WTC11 (cell line): ENCODE measurements around the gene SERPINA4. TPM values are rescaled to one million over a fixed set of nuclear protein-coding genes. Genes with fewer than 3 reads are reported as not detected.

Experiments used
- ATAC-seq: fragments of 200-7000 bp; cut with Tn5 transposase; 2 replicates; pipeline ENCODE4 v1.10.0; 2021; ENCODE audit warnings: mild to moderate bottlenecking, moderate library complexity
- CTCF ChIA-PET: fragments of 300-600 bp; sonication (Branson Sonifier 250); formaldehyde crosslinking; loops from one replicate; lab custom pipeline; 2021; ENCODE audit warnings: antibody characterized with exemption; lab: Charles Lee
- POLR2A ChIA-PET: fragments of 350-600 bp; sonication (Branson Sonifier 250); formaldehyde crosslinking; loops from one replicate; lab custom pipeline; 2021; ENCODE audit warnings: antibody characterized with exemption; lab: Charles Lee
- DNase-seq: peaks from one replicate; pipeline ENCODE4 v3.0.0; 2021; ENCODE audit warnings: low spot score
- H3K27ac Mint-ChIP-seq: 2 replicates; pipeline ENCODE4 v1.8.0; 2021; ENCODE audit warnings: mixed read lengths
- H3K27me3 Mint-ChIP-seq: 2 replicates; pipeline ENCODE4 v1.8.0; 2021; ENCODE audit warnings: low read depth, mild to moderate bottlenecking, moderate library complexity, mixed read lengths
- H3K36me3 Mint-ChIP-seq: 2 replicates; pipeline ENCODE4 v1.8.0; 2021; ENCODE audit warnings: mixed read lengths
- H3K4me1 Mint-ChIP-seq: 2 replicates; pipeline ENCODE4 v1.8.0; 2022; ENCODE audit warnings: mixed read lengths
- H3K4me3 Mint-ChIP-seq: 2 replicates; pipeline ENCODE4 v1.8.0; 2021; ENCODE audit warnings: mild to moderate bottlenecking, moderate library complexity, mixed read lengths
- H3K9me3 Mint-ChIP-seq: 2 replicates; pipeline ENCODE4 v1.8.0; 2021; ENCODE audit warnings: mixed read lengths
- AR ChIP-seq: fragments of 250-450 bp; sonication (Bioruptor Pico); IDR thresholded peaks from 2 replicates; pipeline ENCODE4 v1.9.0; 2021; ENCODE audit warnings: mild to moderate bottlenecking
- ARID4B ChIP-seq: sonication (generic); formaldehyde crosslinking; IDR thresholded peaks from 2 replicates; pipeline ENCODE4 v1.8.0; 2023; ENCODE audit warnings: missing genetic modification reagents, mild to moderate bottlenecking, borderline replicate concordance
- ATF2 ChIP-seq: sonication (generic); formaldehyde crosslinking; IDR thresholded peaks from 2 replicates; pipeline ENCODE4 v1.8.1; 2022; ENCODE audit warnings: low read depth, missing genetic modification reagents, borderline replicate concordance
- ERG ChIP-seq: fragments of 250-450 bp; sonication (Bioruptor Pico); IDR thresholded peaks from 2 replicates; pipeline ENCODE4 v1.8.0; 2021; ENCODE audit warnings: mild to moderate bottlenecking
- FOXK1 ChIP-seq: sonication (generic); formaldehyde crosslinking; IDR thresholded peaks from 2 replicates; pipeline ENCODE4 v1.8.0; 2022; ENCODE audit warnings: mild to moderate bottlenecking, moderate library complexity, missing genetic modification reagents
- GRHL2 ChIP-seq: fragments of 250-450 bp; sonication (Bioruptor Pico); IDR thresholded peaks from 2 replicates; pipeline ENCODE4 v1.8.0; 2022; ENCODE audit warnings: mild to moderate bottlenecking, moderate library complexity; ENCODE audit not compliant: insufficient replicate concordance, severe bottlenecking
- MLX ChIP-seq: sonication (generic); formaldehyde crosslinking; IDR thresholded peaks from 2 replicates; pipeline ENCODE4 v1.8.1; 2023; ENCODE audit warnings: mild to moderate bottlenecking, missing genetic modification reagents, moderate library complexity
- MYBL2 ChIP-seq: sonication (generic); formaldehyde crosslinking; IDR thresholded peaks from 2 replicates; pipeline ENCODE4 v1.8.1; 2023; ENCODE audit warnings: mild to moderate bottlenecking, moderate library complexity, missing genetic modification reagents
- NR3C1 ChIP-seq: sonication (generic); formaldehyde crosslinking; conservative IDR thresholded peaks from 2 replicates; pipeline ENCODE4 v1.8.1; 2023; ENCODE audit warnings: low read depth, mild to moderate bottlenecking, missing genetic modification reagents
- PRDM15 ChIP-seq: sonication (generic); formaldehyde crosslinking; IDR thresholded peaks from 2 replicates; pipeline ENCODE4 v1.8.0; 2022; ENCODE audit warnings: missing genetic modification reagents
- RELA ChIP-seq: sonication (generic); formaldehyde crosslinking; IDR thresholded peaks from 2 replicates; pipeline ENCODE4 v1.8.1; 2022; ENCODE audit warnings: missing genetic modification reagents, mild to moderate bottlenecking, borderline replicate concordance
- ZBTB43 ChIP-seq: sonication (generic); formaldehyde crosslinking; IDR thresholded peaks from 2 replicates; pipeline ENCODE4 v1.8.1; 2023; ENCODE audit warnings: mild to moderate bottlenecking, missing genetic modification reagents
- ZMAT4 ChIP-seq: fragments of 250-450 bp; sonication (Bioruptor Pico); IDR thresholded peaks from 2 replicates; pipeline ENCODE4 v1.9.0; 2021; ENCODE audit warnings: mild to moderate bottlenecking
- total RNA-seq: library from RNA; stranded (reverse); gene quantifications from 3 replicates; pipeline ENCODE4 v1.2.3, GENCODE V29; 2021

SERPINA4 gene
- total RNA-seq, 1 experiment from 2014 or later: not detected

- Mint-ChIP-seq H3K4me3 (no peak overlapping the region), H3K4me1 (peaks cover 36% of the 10 kb centered on the region), H3K9me3 (no peaks in the 10 kb centered on the region), H3K36me3 (no peaks in the 10 kb centered on the region), H3K27ac (no peak overlapping the region), H3K27me3 (no peaks in the 10 kb centered on the region; the same call in 1 of the 2 replicates)
- DNase-seq: no peak
- no peak for ATAC-seq
- ChIA-PET POLR2A (no interaction called here), CTCF (interaction anchor here (1.6 to 4.6 kb wide), 2 partner anchors 57 to 109 kb away, joined by 4 to 38 read pairs; no protein-coding TSS in a partner anchor)
- no peak for TF ChIP-seq ARID4B (CRISPR knock-in tag)
- no peak for TF ChIP-seq RELA
- TF ChIP-seq AR (CRISPR knock-in tag): no peak
- no peak for TF ChIP-seq NR3C1 (CRISPR knock-in tag)
- no peak for TF ChIP-seq ZBTB43
- TF ChIP-seq FOXK1 (CRISPR knock-in tag): no peak
- no peak for TF ChIP-seq GRHL2
- TF ChIP-seq PRDM15 (CRISPR knock-in tag): no peak
- no peak for TF ChIP-seq ERG
- no peak for TF ChIP-seq MYBL2 (CRISPR knock-in tag)
- TF ChIP-seq ATF2 (CRISPR knock-in tag): no peak
- no peak for TF ChIP-seq MLX
- TF ChIP-seq ZMAT4: no peak
Observed at GRCh38 chr14:94542811-94543440, 18.3 kb upstream of the SERPINA4 start.
